ENCODE measurements around the gene ACTRT3.

DNA sequence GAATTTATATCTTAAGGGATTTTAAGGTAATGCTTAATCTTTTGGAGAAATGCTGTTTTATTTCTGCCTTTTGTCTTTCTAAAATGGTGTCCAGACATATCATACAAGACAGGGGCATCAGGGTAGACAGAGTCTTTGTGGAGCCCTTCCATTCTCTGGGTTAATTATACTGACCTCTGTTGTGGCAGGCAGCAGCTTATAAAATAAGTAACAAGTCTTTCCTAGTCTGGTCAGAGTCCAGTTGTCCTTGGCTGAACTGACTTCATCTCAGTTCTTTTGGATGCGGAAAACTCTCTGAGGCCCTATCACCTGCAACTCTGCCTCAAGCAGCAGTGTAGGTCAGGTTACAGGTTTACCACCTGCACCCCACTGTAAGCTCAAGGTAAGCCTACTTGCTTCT lies 23.0 kb upstream of the ACTRT3 start:
- TF ChIP-seq POLR2AphosphoS5 (IDR thresholded peaks at IDR 0.05; ENCODE audit: insufficient read depth in 1 of 2, low read depth in 1 of 2) (no peak), POLR2A (IDR thresholded peaks at IDR 0.05) (no peak)
- TF ChIP-seq, protein P1, sequence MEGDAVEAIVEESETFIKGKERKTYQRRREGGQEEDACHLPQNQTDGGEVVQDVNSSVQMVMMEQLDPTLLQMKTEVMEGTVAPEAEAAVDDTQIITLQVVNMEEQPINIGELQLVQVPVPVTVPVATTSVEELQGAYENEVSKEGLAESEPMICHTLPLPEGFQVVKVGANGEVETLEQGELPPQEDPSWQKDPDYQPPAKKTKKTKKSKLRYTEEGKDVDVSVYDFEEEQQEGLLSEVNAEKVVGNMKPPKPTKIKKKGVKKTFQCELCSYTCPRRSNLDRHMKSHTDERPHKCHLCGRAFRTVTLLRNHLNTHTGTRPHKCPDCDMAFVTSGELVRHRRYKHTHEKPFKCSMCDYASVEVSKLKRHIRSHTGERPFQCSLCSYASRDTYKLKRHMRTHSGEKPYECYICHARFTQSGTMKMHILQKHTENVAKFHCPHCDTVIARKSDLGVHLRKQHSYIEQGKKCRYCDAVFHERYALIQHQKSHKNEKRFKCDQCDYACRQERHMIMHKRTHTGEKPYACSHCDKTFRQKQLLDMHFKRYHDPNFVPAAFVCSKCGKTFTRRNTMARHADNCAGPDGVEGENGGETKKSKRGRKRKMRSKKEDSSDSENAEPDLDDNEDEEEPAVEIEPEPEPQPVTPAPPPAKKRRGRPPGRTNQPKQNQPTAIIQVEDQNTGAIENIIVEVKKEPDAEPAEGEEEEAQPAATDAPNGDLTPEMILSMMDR (IDR thresholded peaks at IDR 0.05), result no peak
